GM21423 (cell line): ENCODE measurements around the gene MRPL49.
"Not testable (repeated sequence)": the region's sequence is repeated elsewhere in the genome, so short reads cannot be mapped to it uniquely, and the experiment has no call there.

Experiments
- ATAC-seq: cut with Tn5 transposase; IDR thresholded peaks from one replicate; pipeline ENCODE4 v1.9.1; 2021; ENCODE audit warnings: mild to moderate bottlenecking, moderate library complexity; ENCODE audit not compliant: unreplicated experiment

Gene MRPL49

DNA sequence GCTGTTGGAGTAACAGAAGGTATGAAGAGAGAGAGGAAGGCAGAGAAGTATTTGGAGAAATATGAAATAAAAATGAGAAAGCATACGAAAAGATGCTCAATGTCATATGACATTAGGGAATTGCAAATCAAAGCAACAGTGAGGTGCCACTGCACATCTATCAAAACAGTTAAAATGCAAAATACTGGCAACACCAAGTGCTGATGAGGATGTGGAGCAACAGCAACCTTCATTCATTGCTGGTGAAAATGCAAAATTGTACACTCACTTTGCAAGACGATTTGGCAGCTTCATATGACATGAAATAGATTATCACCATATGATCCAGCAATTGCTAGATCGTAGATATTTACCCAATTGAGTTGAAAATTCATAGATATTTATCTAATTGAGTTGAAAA is 38.5 kb downstream of the MRPL49 start:
- ATAC-seq = no peak

DNA sequence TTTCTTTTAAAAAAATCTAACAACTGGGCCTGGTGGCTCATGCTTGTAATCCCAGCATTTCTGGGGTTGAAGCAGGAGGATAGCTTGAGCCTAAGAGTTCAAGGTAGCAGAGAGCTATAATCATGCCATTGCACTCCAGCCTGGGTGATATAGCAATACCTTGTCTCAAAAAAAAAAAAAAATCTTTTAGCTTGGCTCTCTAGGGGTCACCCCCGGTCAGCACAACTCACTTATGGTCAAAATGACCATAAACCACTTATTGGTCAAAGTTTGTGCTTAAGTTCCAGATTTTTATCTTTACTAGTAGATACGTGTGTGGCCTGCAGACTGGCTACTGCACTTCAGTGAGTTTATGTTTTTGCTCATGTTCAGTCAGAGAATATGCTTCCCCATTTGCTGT is 41.6 kb downstream of the MRPL49 start:
- ATAC-seq = no peak

DNA sequence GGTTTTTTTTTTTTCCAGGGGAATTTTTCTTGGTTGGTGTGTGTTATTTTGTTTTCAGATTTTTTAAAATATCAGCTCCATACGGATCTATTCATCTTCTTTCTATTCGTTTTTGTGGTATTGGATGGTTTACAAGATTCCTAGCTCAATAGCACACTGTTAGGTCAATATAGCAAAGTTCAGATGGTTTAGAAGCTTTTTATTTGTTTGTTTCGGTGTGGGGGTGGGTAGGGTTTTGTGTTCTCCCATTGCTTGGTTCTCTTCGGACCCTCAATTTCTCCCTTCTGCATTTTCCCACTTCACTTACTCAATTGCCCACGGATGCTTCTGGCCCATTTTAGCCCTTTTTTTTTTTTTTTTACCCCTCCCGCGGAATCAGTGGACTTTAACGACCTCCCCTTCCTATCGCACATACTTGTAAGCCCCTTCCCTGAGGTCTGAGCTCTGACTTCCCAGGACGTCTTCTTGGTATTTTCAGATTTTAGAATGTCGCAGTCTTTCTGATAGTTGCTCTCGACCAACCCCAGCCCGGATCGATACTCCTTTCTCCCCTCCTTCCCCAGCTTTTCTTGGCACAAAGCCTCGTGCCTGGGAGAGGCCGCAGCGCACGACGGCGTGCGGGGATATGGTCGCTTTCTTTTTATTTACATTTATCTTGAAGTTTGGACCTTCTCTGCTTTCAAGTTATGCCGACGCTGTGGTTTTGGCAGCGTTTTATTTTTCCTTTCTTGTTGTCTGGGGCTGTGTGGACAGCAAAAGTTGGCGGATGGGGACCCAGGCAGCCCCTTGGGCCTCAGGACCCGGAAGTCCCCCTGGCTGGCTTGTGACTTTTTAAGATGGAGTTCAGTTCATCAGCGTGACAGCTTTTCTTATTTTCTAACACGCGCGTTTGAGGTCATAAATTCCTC is 43.5 kb downstream of the MRPL49 start:
- no peak for ATAC-seq

DNA sequence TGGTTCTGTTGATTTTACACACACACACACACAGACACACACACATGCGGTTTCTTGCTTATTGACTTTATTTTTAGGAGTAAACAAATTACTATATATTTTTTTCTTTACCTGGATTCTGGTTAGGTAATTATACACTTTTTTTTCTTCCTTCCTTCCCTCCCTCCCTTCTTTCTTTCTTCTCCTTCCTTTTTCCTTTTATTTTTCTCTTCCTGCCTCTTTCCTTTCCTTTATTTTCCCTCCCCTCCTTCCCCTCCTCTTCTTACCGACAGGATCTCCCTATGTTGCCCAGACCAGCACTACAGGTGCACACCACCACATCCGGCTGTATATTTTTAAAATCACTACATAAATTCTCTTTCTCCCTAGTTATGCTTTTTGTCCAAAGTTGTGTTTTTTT is 44.8 kb downstream of the MRPL49 start:
- ATAC-seq = no peak

DNA sequence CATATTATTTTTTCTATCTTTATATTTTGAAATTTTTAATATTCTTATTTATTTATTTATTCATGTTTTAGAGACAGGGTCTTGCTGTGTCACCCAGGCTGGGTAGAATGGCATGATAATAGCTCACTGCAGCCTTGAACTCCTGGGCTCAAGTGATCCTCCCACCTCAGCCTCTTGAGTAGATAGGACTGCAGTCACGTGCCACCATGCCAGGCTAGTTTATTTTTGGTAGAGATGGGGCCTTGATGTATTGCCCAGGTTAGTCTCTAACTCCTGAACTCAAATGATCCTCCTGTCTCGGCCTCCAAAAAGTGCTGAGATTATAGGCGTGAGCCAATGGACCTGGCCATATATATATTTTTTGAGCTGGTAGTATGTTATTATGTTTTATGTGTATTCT is 45.5 kb downstream of the MRPL49 start:
- no peak for ATAC-seq

DNA sequence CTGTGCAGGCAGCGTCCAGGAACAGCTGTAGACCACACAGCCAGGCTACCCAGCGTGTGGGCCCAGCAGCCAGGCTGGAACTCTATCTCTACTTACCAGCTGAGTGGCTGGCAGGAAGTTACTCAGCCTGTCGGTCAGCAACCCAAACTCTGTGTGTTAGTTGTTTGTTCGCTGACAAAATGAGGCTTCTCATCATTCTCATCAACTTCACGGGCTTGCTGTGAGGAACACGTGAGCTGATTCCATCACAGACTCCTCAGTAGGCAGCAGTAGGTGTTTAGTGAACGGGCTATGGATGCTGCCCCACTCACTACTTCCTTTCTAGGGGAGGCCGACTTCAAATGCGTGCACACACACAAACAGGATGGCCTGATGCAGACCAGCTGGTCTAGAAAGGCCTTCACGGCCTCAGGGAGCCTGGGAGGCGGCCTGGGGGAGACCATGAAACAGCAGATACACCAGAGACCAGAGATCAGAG is 47.1 kb downstream of the MRPL49 start:
- ATAC-seq = no peak

DNA sequence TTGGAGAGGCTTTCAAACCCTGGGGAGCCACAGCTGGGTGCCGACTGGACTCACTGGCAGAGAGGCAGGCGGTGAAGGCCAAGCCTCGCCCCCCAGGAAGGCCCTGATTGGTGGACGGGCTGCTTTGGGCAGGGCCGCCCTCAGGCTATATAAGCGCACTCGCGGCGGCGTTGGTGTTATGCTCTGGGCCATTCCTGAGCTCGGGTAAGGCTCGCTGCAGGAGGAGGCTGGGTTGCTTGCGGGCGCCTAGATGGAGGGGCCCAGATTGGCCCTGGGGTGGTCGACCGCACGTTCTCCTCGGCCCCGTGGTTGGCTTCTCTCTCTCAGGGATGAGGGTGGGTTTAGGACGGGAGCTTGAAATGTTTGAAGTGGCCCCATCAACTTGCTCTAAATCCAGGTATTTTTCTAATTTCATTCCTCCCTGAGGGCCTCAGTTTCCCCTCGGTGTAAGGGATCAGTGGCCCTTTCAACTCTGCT is 48.0 kb downstream of the MRPL49 start, which contains the start of gene SPDYC:
Gene SPDYC (plus strand): TSS at position 176 of the 477 bp plus-strand sequence. CDS start 1,125 bp downstream, outside the sequence.
- no peak for ATAC-seq

- ATAC-seq = no peak
Observed at GRCh38 chr11:65172600-65172999, 50.5 kb downstream of the MRPL49 start.

DNA sequence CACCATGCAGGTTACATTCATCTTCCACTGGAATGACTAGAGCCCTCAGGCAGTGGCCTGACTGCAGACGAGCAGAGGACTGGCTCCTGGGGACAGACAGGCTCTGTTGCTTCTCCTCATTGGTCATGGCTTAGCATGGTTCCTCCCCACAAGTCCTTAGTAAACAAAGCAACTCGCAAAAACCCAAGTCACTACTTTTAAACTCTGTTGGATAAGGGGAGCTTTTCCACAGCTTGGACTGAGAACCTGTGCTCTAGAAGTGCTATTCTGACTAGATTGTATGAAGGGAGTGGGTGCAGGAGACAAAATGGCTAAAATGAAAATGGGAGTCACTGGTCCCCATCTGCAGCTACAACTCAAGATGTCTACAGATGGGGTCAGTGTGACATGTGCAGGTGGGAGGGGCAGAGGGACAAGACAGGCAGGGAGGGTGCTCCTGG is 52.5 kb downstream of the MRPL49 start:
- ATAC-seq = not testable (repeated sequence)
